Islet precursor cell (in vitro differentiated cells): Measurements from ENCODE around the gene CD46.

ENCODE experiments used
- DNase-seq: peaks from one replicate; pipeline ENCODE4 v3.0.0-alpha.2; 2018

CD46 gene

GRCh38 chr1:207831517-207832327 lies 79.9 kb downstream of the CD46 start:
- no peak for DNase-seq

GRCh38 chr1:207832796-207833195 lies 80.9 kb downstream of the CD46 start:
- no peak for DNase-seq

- no peak for DNase-seq
These were observed 81.5 kb downstream of the CD46 start for GRCh38 chr1:207833381-207833780.

- no peak for DNase-seq
These were observed 82.3 kb downstream of the CD46 start for GRCh38 chr1:207833956-207834660.

GRCh38 chr1:207835958-207836357 lies 84.1 kb downstream of the CD46 start:
- DNase-seq, result no peak

GRCh38 chr1:207836591-207837347 lies 84.9 kb downstream of the CD46 start:
- no peak for DNase-seq

GRCh38 chr1:207837673-207838072 lies 85.8 kb downstream of the CD46 start:
- DNase-seq, result no peak

GRCh38 chr1:207838156-207839082 lies 86.6 kb downstream of the CD46 start:
- DNase-seq, result no peak

GRCh38 chr1:207839083-207839413 lies 87.2 kb downstream of the CD46 start:
- no peak for DNase-seq

- DNase-seq, result no peak
These were observed 88.5 kb downstream of the CD46 start for GRCh38 chr1:207840380-207840779.

GRCh38 chr1:207841293-207841692 lies 89.4 kb downstream of the CD46 start:
- no peak for DNase-seq

- DNase-seq, result no peak
These were observed 90.0 kb downstream of the CD46 start for GRCh38 chr1:207841901-207842300.

- DNase-seq, result no peak
These were observed 90.7 kb downstream of the CD46 start for GRCh38 chr1:207842506-207842905.

GRCh38 chr1:207844371-207844770 lies 92.5 kb downstream of the CD46 start:
- DNase-seq, result no peak
